Hindlimb muscle (tissue), 1 donor: ENCODE measurements around the gene PCDH10. TPM values are rescaled to one million over a fixed set of nuclear protein-coding genes. Genes with fewer than 3 reads are reported as not detected.
"Not testable (repeated sequence)": the region's sequence is repeated elsewhere in the genome, so short reads cannot be mapped to it uniquely, and the experiment has no call there.

Experiments used
- DNase-seq: peaks from one replicate; pipeline ENCODE4 v3.0.0-alpha.2; 2013
- polyA plus RNA-seq: library from polyadenylated mRNA; unstranded; fragments of 120-200 nt; gene quantifications from one replicate; pipeline ENCODE4 v1.2.1, GENCODE V29; 2013; ENCODE audit not compliant: insufficient read length

PCDH10 gene
- polyA plus RNA-seq, 1 donor, result 0.21 TPM

GRCh38 chr4:133240451-133240850 lies 91.4 kb downstream of the PCDH10 start:
- not testable (repeated sequence) for DNase-seq
